ENCODE results near the gene CDA. TPM values are rescaled to one million over a fixed set of nuclear protein-coding genes. Genes with fewer than 3 reads are reported as not detected.

CDA gene
- total RNA-seq (2022; extraction: Qiagen RNA extraction; ENCODE audit: low read depth) = 32.1 to 47.4 TPM (median 36.1 TPM) in 5 replicates

DNA sequence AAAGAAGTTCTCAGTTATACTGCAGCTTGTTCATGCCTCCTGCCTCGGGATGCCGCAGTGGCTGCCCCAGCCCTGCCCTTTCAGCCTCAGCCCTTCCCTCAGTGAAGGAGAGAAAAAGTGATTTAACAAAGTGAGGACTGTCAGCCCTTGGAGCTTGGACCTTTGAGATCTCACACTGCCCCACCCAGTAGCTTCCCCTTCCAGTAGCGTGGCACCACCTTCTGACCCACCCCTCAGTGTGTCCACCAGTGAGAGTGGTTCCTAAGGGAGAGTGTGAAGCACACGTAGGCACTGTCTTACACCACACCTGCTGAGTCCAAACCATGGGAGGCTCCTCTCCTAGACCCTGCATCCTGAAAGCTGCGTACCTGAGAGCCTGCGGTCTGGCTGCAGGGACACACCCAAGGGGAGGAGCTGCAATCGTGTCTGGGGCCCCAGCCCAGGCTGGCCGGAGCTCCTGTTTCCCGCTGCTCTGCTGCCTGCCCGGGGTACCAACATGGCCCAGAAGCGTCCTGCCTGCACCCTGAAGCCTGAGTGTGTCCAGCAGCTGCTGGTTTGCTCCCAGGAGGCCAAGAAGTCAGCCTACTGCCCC, at the start of gene CDA:
Gene CDA (plus strand): TSS at position 464 of the 592 bp plus-strand sequence. CDS start 33 bp downstream, at position 497.

DNA sequence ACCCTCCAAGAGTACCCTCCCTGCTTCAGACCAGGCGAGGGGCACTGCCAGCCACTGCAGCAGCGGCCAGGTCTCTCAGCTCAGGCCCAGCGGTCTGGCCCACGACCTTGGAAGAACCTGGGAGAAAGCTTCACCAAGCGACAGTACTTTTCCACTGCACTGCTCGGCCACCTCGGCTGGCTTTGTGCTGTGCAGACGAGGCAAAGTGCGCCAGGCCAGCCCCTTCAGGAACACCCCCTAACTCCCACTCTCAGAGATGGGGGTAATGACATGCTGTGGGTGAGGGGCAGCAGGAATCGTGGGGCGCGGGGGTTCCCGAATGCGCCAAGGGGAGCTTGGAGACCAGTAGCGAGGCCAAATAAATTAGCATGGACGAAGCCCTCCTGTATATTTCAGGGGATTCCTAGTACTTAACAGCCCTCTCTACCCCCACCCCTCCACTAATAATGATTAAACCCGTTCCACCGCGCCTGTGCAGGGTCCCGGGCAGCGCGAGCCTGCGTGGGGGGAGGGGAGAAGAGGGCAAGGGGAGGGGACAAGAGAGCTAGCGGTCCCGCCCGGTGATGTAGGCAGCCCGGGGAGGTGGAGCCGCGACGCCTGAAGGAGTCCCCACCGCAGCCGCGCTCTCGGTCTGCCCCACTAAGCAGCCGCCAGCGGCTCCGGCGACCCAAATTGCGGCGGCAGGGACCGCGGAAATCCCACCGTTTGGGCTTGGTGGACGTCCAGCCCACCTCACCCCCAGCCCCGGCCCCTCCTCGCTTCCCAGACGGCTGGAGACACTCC, 36.8 kb upstream of the CDA start, which contains the start of gene FAM43B:
Gene FAM43B (plus strand): TSS at position 629 of the 783 bp plus-strand sequence. CDS start 401 bp downstream, outside the sequence.

DNA sequence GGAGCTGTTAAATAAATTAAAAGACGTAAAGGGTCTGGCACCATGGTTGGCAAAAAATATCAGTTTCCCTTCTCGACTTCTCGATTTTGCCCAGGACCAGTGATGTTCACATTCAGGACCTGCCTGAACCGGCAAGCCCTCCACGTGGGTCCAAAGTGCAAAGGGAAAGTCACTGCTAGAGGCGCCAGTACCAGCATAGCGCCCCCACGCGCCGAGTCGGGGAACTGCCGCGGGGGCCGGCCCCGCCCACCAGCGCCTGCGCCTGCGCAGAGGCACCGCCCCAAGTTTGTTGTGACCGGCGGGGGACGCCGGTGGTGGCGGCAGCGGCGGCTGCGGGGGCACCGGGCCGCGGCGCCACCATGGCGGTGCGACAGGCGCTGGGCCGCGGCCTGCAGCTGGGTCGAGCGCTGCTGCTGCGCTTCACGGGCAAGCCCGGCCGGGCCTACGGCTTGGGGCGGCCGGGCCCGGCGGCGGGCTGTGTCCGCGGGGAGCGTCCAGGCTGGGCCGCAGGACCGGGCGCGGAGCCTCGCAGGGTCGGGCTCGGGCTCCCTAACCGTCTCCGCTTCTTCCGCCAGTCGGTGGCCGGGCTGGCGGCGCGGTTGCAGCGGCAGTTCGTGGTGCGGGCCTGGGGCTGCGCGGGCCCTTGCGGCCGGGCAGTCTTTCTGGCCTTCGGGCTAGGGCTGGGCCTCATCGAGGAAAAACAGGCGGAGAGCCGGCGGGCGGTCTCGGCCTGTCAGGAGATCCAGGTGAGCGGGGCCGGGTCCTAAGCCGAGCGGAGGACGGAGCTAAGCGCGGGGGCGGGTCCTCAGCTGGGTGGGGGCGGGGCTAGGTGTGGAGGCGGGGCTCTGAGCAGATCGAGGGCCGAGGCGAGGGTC, 44.5 kb downstream of the CDA start, which contains the start of gene PINK1:
Gene PINK1 (plus strand): TSS at position 269 of the 875 bp plus-strand sequence. CDS start 91 bp downstream, at position 360.

GRCh38 chr1:20661207-20662109, 72.6 kb downstream of the CDA start, which contains the start of gene DDOST:
Gene DDOST (minus strand): TSS chr1:20661369. CDS start chr1:20661350, 19 bp downstream.

Other genes starting within 250 kb of the CDA start
- 35.3 to 46.7 TPM (median 38.9 TPM) in 5 replicates for gene CAMK2N1, start 102.9 kb upstream of the CDA start, total RNA-seq (2022; extraction: Qiagen RNA extraction; ENCODE audit: low read depth)
- gene MUL1, start 80.9 kb upstream of the CDA start, total RNA-seq (2022; extraction: Qiagen RNA extraction; ENCODE audit: low read depth) = 35.0 to 41.7 TPM (median 41.3 TPM) in 5 replicates
- gene FAM43B, start 36.5 kb upstream of the CDA start, total RNA-seq (2022; extraction: Qiagen RNA extraction; ENCODE audit: low read depth) = 3.6 to 6.6 TPM (median 5.7 TPM) in 5 replicates
- 27.9 to 44.1 TPM (median 37.5 TPM) in 5 replicates for gene PINK1, start 44.4 kb downstream of the CDA start, total RNA-seq (2022; extraction: Qiagen RNA extraction; ENCODE audit: low read depth)
- 183 to 217 TPM (median 213 TPM) in 5 replicates for gene DDOST, start 72.3 kb downstream of the CDA start, total RNA-seq (2022; extraction: Qiagen RNA extraction; ENCODE audit: low read depth)
- 0.90 to 1.7 TPM (median 1.2 TPM) in 5 replicates for gene KIF17, start 128.9 kb downstream of the CDA start, total RNA-seq (2022; extraction: Qiagen RNA extraction; ENCODE audit: low read depth)
- 13.6 to 16.3 TPM (median 14.3 TPM) in 5 replicates for gene SH2D5, start 143.6 kb downstream of the CDA start, total RNA-seq (2022; extraction: Qiagen RNA extraction; ENCODE audit: low read depth)
- 90.3 to 155 TPM (median 114 TPM) in 5 replicates for gene HP1BP3, start 198.2 kb downstream of the CDA start, total RNA-seq (2022; extraction: Qiagen RNA extraction; ENCODE audit: low read depth)